ENCODE measurements around the gene PRR15. TPM values are rescaled to one million over a fixed set of nuclear protein-coding genes. Genes with fewer than 3 reads are reported as not detected.

PRR15 gene
- total and polyA plus RNA-seq, 2 of the 8 experiments (the other 6 are each of a cell fraction or from before 2014, with no cell fraction given), result 4.9 to 7.9 TPM

DNA sequence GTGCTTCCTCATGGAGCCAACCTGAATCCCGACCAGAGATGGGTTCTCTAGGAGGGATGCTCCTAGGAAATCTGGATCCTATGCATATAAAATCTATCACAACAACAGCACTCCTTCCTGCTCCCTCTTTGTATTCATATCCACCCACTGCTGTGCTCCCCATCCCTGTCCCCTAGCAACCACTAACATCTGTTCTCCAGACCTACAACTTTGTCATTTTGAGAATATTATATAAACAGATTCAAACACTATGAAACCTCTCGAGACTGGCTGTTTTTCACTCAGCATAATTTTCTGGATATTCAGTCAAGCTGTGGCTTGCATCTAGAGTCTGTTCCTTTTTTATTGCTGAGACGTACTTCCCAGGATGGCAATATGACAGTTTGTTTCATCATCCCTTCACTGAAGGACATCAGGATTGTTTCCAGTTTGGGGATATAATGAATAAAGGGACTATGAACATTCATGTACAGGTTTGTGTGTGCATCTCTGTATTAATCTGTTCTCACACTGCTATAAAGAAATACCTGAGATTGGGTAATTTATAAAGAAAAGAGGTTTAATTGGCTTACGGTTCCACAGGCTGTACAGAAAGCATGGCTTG, 36.0 kb upstream of the PRR15 start:
- H3K4me1 ChIP-seq (replicated peaks in 1 of 4; ENCODE audit: control insufficient read depth in 3 of 4, insufficient read depth in 4 of 4, low read length in 3 of 4), result peaks cover 0 to 5% (median 0%) of the 10 kb centered on the region in 4 experiments; a peak in 2 of 7 replicates
- no peak overlapping the region for H3K18ac ChIP-seq (ENCODE audit: extremely low read depth, low read length)
- no peak overlapping the region for H4K91ac ChIP-seq (replicated peaks; ENCODE audit: insufficient read length, low read length)
- FAIRE-seq, result no peak
- no peaks in the 10 kb centered on the region for H4K20me1 ChIP-seq (replicated peaks in 1 of 2; ENCODE audit: control insufficient read depth in 1 of 2, insufficient read depth in 2 of 2, low read length in 2 of 2)
- POLR2A ChIA-PET (ENCODE audit: partially characterized antibody), result interaction anchor here (1.8 kb wide), 1 partner anchor 11 kb away, joined by 5 read pairs; no protein-coding TSS in a partner anchor
- no peak overlapping the region for H2BK12ac ChIP-seq (ENCODE audit: low read depth, low read length)
- H3K23me2 ChIP-seq (ENCODE audit: low read depth, low read length), result no peaks in the 10 kb centered on the region; the same call in 1 of the 2 replicates
- no peak overlapping the region for H3K27ac ChIP-seq (ENCODE audit: low read depth, low read length)
- H3K4ac ChIP-seq (replicated peaks; ENCODE audit: insufficient read length, low read depth, low read length), result no peak overlapping the region
- no peak overlapping the region for H3K9ac ChIP-seq (replicated peaks in 1 of 4; ENCODE audit: extremely low read depth in 1 of 4, low read depth in 3 of 4, low read length in 3 of 4)
- H2BK5ac ChIP-seq (ENCODE audit: low read depth, low read length), result no peak overlapping the region
- 96% methylated on average over 4 of the region's 4 CpGs; no CpG with 5 or more reads in 1 of the 2 experiments for WGBS, 2 experiments (ENCODE audit: extremely low coverage in 1 of 2, insufficient coverage in 1 of 2, insufficient read length in 1 of 2, insufficient replicate concordance in 2 of 2, low coverage in 1 of 2, low lambda C conversion rate in 2 of 2, missing lambda C conversion rate in 1 of 2)
- no peak overlapping the region for H2BK120ac ChIP-seq (replicated peaks; ENCODE audit: low read depth, low read length)
- H3K14ac ChIP-seq (ENCODE audit: insufficient read length), result no peak overlapping the region
- H3K79me2 ChIP-seq (ENCODE audit: control insufficient read depth in 1 of 2, insufficient read depth in 2 of 2, low read length in 2 of 2), result no peaks in the 10 kb centered on the region
- H4K8ac ChIP-seq (ENCODE audit: extremely low read depth, insufficient read depth, low read length), result no peak overlapping the region
- no peaks in the 10 kb centered on the region; a peak in 1 of 8 replicates for H3K36me3 ChIP-seq (ENCODE audit: control insufficient read depth in 2 of 4, insufficient read depth in 4 of 4, low read length in 3 of 4)
- no peaks in the 10 kb centered on the region for H3K79me1 ChIP-seq (ENCODE audit: low read depth, low read length)
- no peak for DNase-seq (ENCODE audit: low read depth in 1 of 2, low spot score in 2 of 2)
- H3K9me3 ChIP-seq (ENCODE audit: insufficient read depth in 2 of 2, low read depth in 1 of 2, low read length in 1 of 2), result no peaks in the 10 kb centered on the region
- TF ChIP-seq MAFK (IDR thresholded peaks at IDR 0.05; ENCODE audit: low read depth, low read length) (no peak), KDM1A (IDR thresholded peaks at IDR 0.05; ENCODE audit: borderline replicate concordance, low read length) (no peak), TBP (IDR thresholded peaks at IDR 0.05; ENCODE audit: low read depth, low read length) (no peak), SIX5 (IDR thresholded peaks at IDR 0.05; ENCODE audit: low read depth, low read length) (no peak)
- H3K23ac ChIP-seq (ENCODE audit: insufficient read length), result no peak overlapping the region
- H2AFZ ChIP-seq (ENCODE audit: low read length), result no peak overlapping the region
- H2AK5ac ChIP-seq (ENCODE audit: low read depth, low read length), result no peak overlapping the region; the same call in 1 of the 2 replicates
- H3K27me3 ChIP-seq (replicated peaks in 1 of 4; ENCODE audit: control insufficient read depth in 3 of 4, extremely low read depth in 1 of 4, insufficient read depth in 3 of 4, low read length in 3 of 4), result no peaks in the 10 kb centered on the region; a peak in 1 of 7 replicates
- no peak overlapping the region for H3K56ac ChIP-seq (replicated peaks; ENCODE audit: insufficient read length, low read depth, low read length)
- H4K5ac ChIP-seq (ENCODE audit: insufficient read length, low read depth, low read length), result no peak overlapping the region
- CTCF ChIA-PET (ENCODE audit: partially characterized antibody), result interaction anchor here (1.7 to 4.2 kb wide), 2 partner anchors 10 to 11 kb away, joined by 6 to 18 read pairs; no protein-coding TSS in a partner anchor
- no peak overlapping the region for H2BK20ac ChIP-seq (ENCODE audit: low read length)
- H3K4me3 ChIP-seq (ENCODE audit: extremely low read depth in 1 of 4, insufficient read depth in 2 of 4, low read depth in 3 of 4, low read length in 4 of 4), result no peak overlapping the region
- H2BK15ac ChIP-seq (ENCODE audit: low read length), result no peak overlapping the region
- no peak overlapping the region for H3K4me2 ChIP-seq (ENCODE audit: insufficient read depth in 1 of 2, low read depth in 2 of 2, low read length in 2 of 2)

All from H1 (cell line).